Erythroblast (primary cell): ENCODE measurements around the gene SH3RF1.

Source experiments
- GATA1 ChIP-seq: IDR thresholded peaks from 2 replicates; pipeline ENCODE4 v1.6.1; 2011; ENCODE audit warnings: low read depth, mild to moderate bottlenecking, control low read depth, low read length, moderate library complexity
- POLR2A ChIP-seq: IDR thresholded peaks from 2 replicates; pipeline ENCODE4 v1.6.1; 2011; ENCODE audit warnings: mild to moderate bottlenecking, low read length

GRCh38 chr4:169068423-169068822 lies 202.3 kb downstream of the SH3RF1 start:
- TF ChIP-seq POLR2A, result no peak
- no peak for TF ChIP-seq GATA1
